Neural progenitor cell (in vitro differentiated cells): ENCODE measurements around the gene SLC10A3. TPM values are rescaled to one million over a fixed set of nuclear protein-coding genes. Genes with fewer than 3 reads are reported as not detected.

ENCODE experiments used
- DNase-seq: peaks from one replicate; pipeline ENCODE4 v3.0.0-alpha.2; 2016; ENCODE audit warnings: low spot score
- H2AFZ ChIP-seq: fragments of 200-600 bp; sonication (generic); replicated peaks from 2 replicates; pipeline ENCODE4 v1.6.1; 2016; ENCODE audit warnings: antibody characterized with exemption
- H3F3A ChIP-seq: fragments of 200-600 bp; sonication (generic); 2 replicates; pipeline ENCODE4 v1.6.1; 2016; ENCODE audit warnings: antibody characterized with exemption, low read depth
- H3K27ac ChIP-seq: fragments of 200-600 bp; sonication (generic); 2 replicates; pipeline ENCODE4 v1.5.1; 2016; ENCODE audit warnings: mild to moderate bottlenecking
- H3K27me3 ChIP-seq: fragments of 200-600 bp; sonication (generic); 2 replicates; pipeline ENCODE4 v1.6.1; 2016; ENCODE audit warnings: mild to moderate bottlenecking, moderate library complexity
- H3K36me3 ChIP-seq: fragments of 200-600 bp; sonication (generic); 2 replicates; pipeline ENCODE4 v1.5.1; 2016
- H3K4me1 ChIP-seq: fragments of 200-600 bp; sonication (generic); 2 replicates; pipeline ENCODE4 v1.6.1; 2016; ENCODE audit warnings: mixed run types
- H3K4me2 ChIP-seq: fragments of 200-600 bp; sonication (generic); 2 replicates; pipeline ENCODE4 v1.6.1; 2016
- H3K4me3 ChIP-seq: fragments of 200-600 bp; sonication (generic); 2 replicates; pipeline ENCODE4 v1.5.1; 2016
- H3K79me2 ChIP-seq: fragments of 200-600 bp; sonication (generic); 2 replicates; pipeline ENCODE4 v1.6.1; 2016; ENCODE audit warnings: low read depth
- H3K9ac ChIP-seq: fragments of 200-600 bp; sonication (generic); 2 replicates; pipeline ENCODE4 v1.6.1; 2016
- H3K9me3 ChIP-seq: fragments of 200-600 bp; sonication (generic); 2 replicates; pipeline ENCODE4 v1.5.1; 2016; ENCODE audit warnings: low read depth
- H4K20me1 ChIP-seq: fragments of 200-600 bp; sonication (generic); 2 replicates; pipeline ENCODE4 v1.6.1; 2016; ENCODE audit warnings: low read depth
- H3K27ac Mint-ChIP-seq: 3 replicates; pipeline ENCODE4 v1.8.0; 2021; ENCODE audit warnings: mixed read lengths
- H3K27me3 Mint-ChIP-seq: 2 replicates; pipeline ENCODE4 v1.8.0; 2022; ENCODE audit warnings: low read depth, mild to moderate bottlenecking, inconsistent platforms, moderate library complexity, mixed read lengths; ENCODE audit not compliant: insufficient read depth
- H3K36me3 Mint-ChIP-seq: 3 replicates; pipeline ENCODE4 v1.8.0; 2021; ENCODE audit warnings: mixed read lengths
- H3K4me1 Mint-ChIP-seq: 3 replicates; pipeline ENCODE4 v1.8.0; 2021; ENCODE audit warnings: mixed read lengths
- H3K4me3 Mint-ChIP-seq: 3 replicates; pipeline ENCODE4 v1.8.0; 2021; ENCODE audit warnings: mild to moderate bottlenecking, moderate library complexity, mixed read lengths
- H3K9me3 Mint-ChIP-seq: 3 replicates; pipeline ENCODE4 v1.8.0; 2020; ENCODE audit warnings: mixed read lengths
- CTCF ChIP-seq: fragments of 200-600 bp; sonication (generic); IDR thresholded peaks from 2 replicates; pipeline ENCODE4 v1.5.1; 2017; ENCODE audit warnings: antibody characterized with exemption, mild to moderate bottlenecking
- EZH2 ChIP-seq: fragments of 200-600 bp; sonication (generic); IDR thresholded peaks from 2 replicates; pipeline ENCODE4 v1.6.1; 2017; ENCODE audit warnings: antibody characterized with exemption, mild to moderate bottlenecking, moderate library complexity
- EZH2phosphoT487 ChIP-seq: fragments of 200-600 bp; sonication (generic); IDR thresholded peaks from 2 replicates; pipeline ENCODE4 v1.6.1; 2017; ENCODE audit warnings: antibody characterized with exemption
- total RNA-seq: library from RNA; depleted of rRNA; stranded (reverse); fragments of >200 nt; gene quantifications from 2 replicates; pipeline ENCODE4 v1.2.3, GENCODE V29; 2015; ENCODE audit warnings: low replicate concordance

SLC10A3 gene
- total RNA-seq, 1 donor from 2014 or later: 3.5 TPM

- peaks cover 6% of the 10 kb centered on the region for H3K27me3 Mint-ChIP-seq
- H3K9me3 Mint-ChIP-seq: peaks cover 11% of the 10 kb centered on the region
- no peak overlapping the region for H3K9ac ChIP-seq
- H3K27ac ChIP-seq: no peak overlapping the region
- no peaks in the 10 kb centered on the region for H3K79me2 ChIP-seq
- no peak for DNase-seq
- H3K9me3 ChIP-seq: no peaks in the 10 kb centered on the region
- H2AFZ ChIP-seq: no peak overlapping the region
- no peak overlapping the region for H3K27ac Mint-ChIP-seq
- no peak overlapping the region for H3K4me3 ChIP-seq
- peaks cover under 1% of the 10 kb centered on the region for H3K4me1 Mint-ChIP-seq
- no peaks in the 10 kb centered on the region for H4K20me1 ChIP-seq
- H3K4me2 ChIP-seq: no peak overlapping the region
- no peaks in the 10 kb centered on the region for H3K4me1 ChIP-seq
- H3K27me3 ChIP-seq: peaks cover 3% of the 10 kb centered on the region
- H3F3A ChIP-seq: peaks cover 7% of the 10 kb centered on the region
- no peak overlapping the region for H3K4me3 Mint-ChIP-seq
- H3K36me3 Mint-ChIP-seq: no peaks in the 10 kb centered on the region
- no peak for TF ChIP-seq EZH2phosphoT487
- no peak for TF ChIP-seq CTCF
- TF ChIP-seq EZH2: no peak
- no peaks in the 10 kb centered on the region for H3K36me3 ChIP-seq
Measured at GRCh38 chrX:154494715-154495114, 4.3 kb upstream of the SLC10A3 start.

GRCh38 chrX:154490021-154490413 is 412 bp downstream of the SLC10A3 start:
- TF ChIP-seq EZH2 (no peak), EZH2phosphoT487 (no peak), CTCF (no peak)
- no peak overlapping the region for H2AFZ ChIP-seq
- H3K27ac Mint-ChIP-seq: no peak overlapping the region
- peaks cover 3% of the 10 kb centered on the region for H3K4me1 Mint-ChIP-seq
- peak overlapping the region; percentile 62 for H3K4me2 ChIP-seq
- no peak overlapping the region for H3K9ac ChIP-seq
- no peaks in the 10 kb centered on the region for H4K20me1 ChIP-seq
- peaks cover 4% of the 10 kb centered on the region for H3K36me3 Mint-ChIP-seq
- H3K4me3 Mint-ChIP-seq: peak overlapping the region; percentile 87
- no peak overlapping the region for H3K27ac ChIP-seq
- no peaks in the 10 kb centered on the region for H3K9me3 ChIP-seq
- no peak for DNase-seq
- no peaks in the 10 kb centered on the region for H3K4me1 ChIP-seq
- H3F3A ChIP-seq: peaks cover 9% of the 10 kb centered on the region
- H3K36me3 ChIP-seq: no peaks in the 10 kb centered on the region
- peak overlapping the region; percentile 55 for H3K4me3 ChIP-seq
- peaks cover 9% of the 10 kb centered on the region for H3K27me3 Mint-ChIP-seq
- H3K9me3 Mint-ChIP-seq: peaks cover 18% of the 10 kb centered on the region
- H3K27me3 ChIP-seq: peaks cover 11% of the 10 kb centered on the region
- no peaks in the 10 kb centered on the region for H3K79me2 ChIP-seq

- Histone ChIP-seq H3K36me3 (no peaks in the 10 kb centered on the region), H3K9ac (no peak overlapping the region), H2AFZ (no peak overlapping the region), H3K9me3 (no peaks in the 10 kb centered on the region), H3K4me1 (no peaks in the 10 kb centered on the region), H3K4me2 (no peak overlapping the region), H4K20me1 (no peaks in the 10 kb centered on the region), H3F3A (peaks cover 9% of the 10 kb centered on the region), H3K79me2 (no peaks in the 10 kb centered on the region), H3K4me3 (no peak overlapping the region), H3K27me3 (peaks cover 11% of the 10 kb centered on the region), H3K27ac (no peak overlapping the region)
- TF ChIP-seq EZH2 (no peak), CTCF (no peak), EZH2phosphoT487 (no peak)
- Mint-ChIP-seq H3K4me1 (peaks cover 3% of the 10 kb centered on the region), H3K4me3 (peak overlapping the region; percentile 87), H3K9me3 (peaks cover 18% of the 10 kb centered on the region), H3K36me3 (peaks cover 4% of the 10 kb centered on the region), H3K27me3 (peaks cover 9% of the 10 kb centered on the region), H3K27ac (no peak overlapping the region)
- DNase-seq: no peak
Measured at GRCh38 chrX:154489182-154489581, 1.2 kb downstream of the SLC10A3 start.
